BLaER1 (cell line): ENCODE data around the gene PPP1R14B.
A peak's percentile ranks its signal among the peaks of the same experiment; 100 is the strongest.

ENCODE experiments used
- H3K27ac ChIP-seq: shearing (Covaris generic); formaldehyde crosslinking; 2 replicates; pipeline ENCODE4 v1.8.1; 2022
- H3K27me3 ChIP-seq: shearing (Covaris generic); formaldehyde crosslinking; 2 replicates; pipeline ENCODE4 v1.8.1; 2022
- H3K36me3 ChIP-seq: shearing (Covaris generic); formaldehyde crosslinking; 2 replicates; pipeline ENCODE4 v1.8.1; 2022
- H3K4me1 ChIP-seq: shearing (Covaris generic); formaldehyde crosslinking; 2 replicates; pipeline ENCODE4 v1.8.1; 2022
- H3K4me2 ChIP-seq: shearing (Covaris generic); formaldehyde crosslinking; 2 replicates; pipeline ENCODE4 v1.8.1; 2022
- H3K4me3 ChIP-seq: shearing (Covaris generic); formaldehyde crosslinking; 2 replicates; pipeline ENCODE4 v1.8.1; 2022
- H3K9ac ChIP-seq: shearing (Covaris generic); formaldehyde crosslinking; 2 replicates; pipeline ENCODE4 v1.8.1; 2022
- H3K9me3 ChIP-seq: shearing (Covaris generic); formaldehyde crosslinking; 2 replicates; pipeline ENCODE4 v1.8.1; 2022
- H4K20me1 ChIP-seq: shearing (Covaris generic); formaldehyde crosslinking; 2 replicates; pipeline ENCODE4 v1.8.1; 2022
- Cebpa-rat ChIP-seq: shearing (Covaris generic); IDR thresholded peaks from 2 replicates; pipeline ENCODE4 v1.8.1; 2022

Gene PPP1R14B

DNA sequence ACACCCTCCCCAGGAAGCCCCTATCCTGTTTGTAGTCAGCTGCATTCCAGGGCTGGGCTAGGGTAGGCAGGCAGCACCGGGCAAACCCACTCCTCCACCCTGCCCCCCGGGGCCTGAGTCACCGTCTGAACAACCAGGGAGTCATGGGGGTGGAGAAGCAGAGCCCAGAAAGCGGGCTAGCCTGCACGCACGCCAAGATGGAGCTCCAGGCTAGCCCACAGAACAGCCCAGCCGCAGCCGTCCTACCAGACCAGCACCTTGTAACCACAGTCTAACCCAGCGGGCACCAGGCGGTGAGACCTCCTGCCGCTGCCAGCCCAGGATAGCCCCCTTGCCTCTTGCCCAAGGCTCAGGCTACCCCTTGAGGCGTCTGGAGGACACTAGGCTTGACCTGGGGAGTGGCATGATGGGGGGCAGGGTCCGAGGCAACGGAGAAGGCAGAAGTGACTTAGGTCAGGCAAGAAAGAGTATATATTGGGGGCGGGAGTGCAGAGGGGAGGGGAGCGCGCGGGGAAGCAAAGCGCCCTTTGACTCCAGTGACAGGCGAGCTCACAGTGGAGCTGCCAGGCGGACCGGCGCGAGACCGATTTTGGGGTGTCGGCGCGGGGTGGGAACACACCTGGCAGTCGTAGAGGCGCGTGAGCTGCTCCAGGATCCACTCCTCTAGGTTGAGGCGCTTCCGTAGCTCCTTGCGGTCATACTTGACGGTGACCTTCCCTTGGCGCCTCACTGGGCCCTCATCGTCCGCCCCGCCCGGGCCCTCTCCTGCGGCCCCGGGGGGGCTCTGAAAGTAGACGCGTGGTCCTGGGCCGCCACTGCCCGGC is 734 bp downstream of the PPP1R14B start:
- Histone ChIP-seq H3K9me3 (no peaks in the 10 kb centered on the region), H3K27ac (peak overlapping the region; percentile 97), H3K4me2 (peak overlapping the region; percentile 97), H3K4me1 (peaks cover 69% of the 10 kb centered on the region), H3K9ac (peak overlapping the region; percentile 97), H3K27me3 (no peaks in the 10 kb centered on the region), H4K20me1 (peaks cover 42% of the 10 kb centered on the region), H3K4me3 (peak overlapping the region; percentile 97), H3K36me3 (peaks cover 24% of the 10 kb centered on the region)
- TF ChIP-seq Cebpa-rat: no peak

DNA sequence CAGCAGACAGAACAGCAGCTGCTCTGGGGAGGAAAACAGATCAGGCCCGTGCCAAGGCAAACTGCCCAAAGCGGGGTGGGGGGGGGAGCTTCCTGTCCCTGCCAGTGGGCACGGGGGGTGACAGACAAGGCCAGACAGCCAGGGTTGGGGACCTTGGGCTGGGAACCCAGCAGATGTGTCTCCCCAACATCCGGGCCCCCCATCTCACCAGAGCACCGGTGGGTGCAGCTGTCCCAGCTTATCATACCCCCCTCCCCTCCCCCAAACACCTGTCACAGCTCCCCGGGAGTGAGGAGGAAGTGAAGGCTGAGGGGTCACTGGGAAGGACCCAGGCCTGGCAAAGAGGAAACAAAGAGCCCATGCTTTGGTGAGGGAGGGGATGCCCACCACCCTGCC is 1.3 kb downstream of the PPP1R14B start:
- peaks cover 24% of the 10 kb centered on the region for H3K36me3 ChIP-seq
- peaks cover 42% of the 10 kb centered on the region for H4K20me1 ChIP-seq
- no peaks in the 10 kb centered on the region for H3K27me3 ChIP-seq
- no peaks in the 10 kb centered on the region for H3K9me3 ChIP-seq
- no peak for TF ChIP-seq Cebpa-rat
- peak overlapping the region; percentile 97 for H3K9ac ChIP-seq
- peak overlapping the region; percentile 97 for H3K4me2 ChIP-seq
- H3K4me3 ChIP-seq: peak overlapping the region; percentile 97
- peak overlapping the region; percentile 97 for H3K27ac ChIP-seq
- peaks cover 66% of the 10 kb centered on the region for H3K4me1 ChIP-seq

DNA sequence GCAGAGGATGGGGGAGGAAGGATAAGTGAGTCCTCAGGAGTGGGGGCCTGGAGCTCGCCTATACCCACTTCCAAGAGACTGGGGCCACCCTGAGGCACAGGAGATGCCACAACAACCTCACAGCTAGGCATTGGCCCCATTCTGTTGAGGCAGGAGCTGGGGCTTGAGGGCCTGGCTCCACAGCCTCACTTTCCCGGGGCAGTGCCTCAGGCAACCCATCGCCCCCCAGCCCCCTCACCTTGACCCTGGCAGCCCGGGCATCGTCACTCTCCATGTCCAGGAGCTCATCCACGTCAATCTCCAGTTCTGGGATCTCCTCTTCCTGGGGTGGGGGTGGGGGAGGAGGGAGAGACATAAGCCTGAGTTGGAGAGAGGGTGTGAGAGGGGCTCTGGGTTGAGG is 1.8 kb downstream of the PPP1R14B start:
- peak overlapping the region; percentile 97 for H3K4me2 ChIP-seq
- peak overlapping the region; percentile 97 for H3K9ac ChIP-seq
- TF ChIP-seq Cebpa-rat: no peak
- H3K4me3 ChIP-seq: peak overlapping the region; percentile 97
- H3K4me1 ChIP-seq: peaks cover 66% of the 10 kb centered on the region
- H4K20me1 ChIP-seq: peaks cover 42% of the 10 kb centered on the region
- H3K27ac ChIP-seq: peak overlapping the region; percentile 97
- peaks cover 24% of the 10 kb centered on the region for H3K36me3 ChIP-seq
- H3K27me3 ChIP-seq: no peaks in the 10 kb centered on the region
- no peaks in the 10 kb centered on the region for H3K9me3 ChIP-seq

DNA sequence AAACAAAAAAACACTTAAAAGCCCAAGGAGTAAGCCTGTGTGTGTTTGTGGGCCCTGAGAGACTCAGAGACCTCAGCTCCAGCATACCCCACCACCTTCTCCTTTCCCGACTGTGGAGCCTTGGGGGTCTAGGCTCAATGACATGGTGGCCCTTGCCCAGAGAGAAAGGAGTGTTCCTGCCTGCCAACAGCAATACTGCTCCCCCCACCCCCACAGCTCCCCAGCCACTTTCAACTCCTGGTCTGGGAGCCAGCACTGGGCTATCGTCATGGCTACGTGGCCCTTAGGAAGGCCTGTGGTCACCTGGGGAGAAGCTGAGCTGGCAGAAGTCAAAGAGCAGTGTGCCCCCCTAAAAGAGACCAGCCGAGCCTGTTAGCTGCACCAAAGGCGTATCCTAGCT is 2.6 kb downstream of the PPP1R14B start:
- H3K4me2 ChIP-seq: peak overlapping the region; percentile 97
- H3K27me3 ChIP-seq: no peaks in the 10 kb centered on the region
- H3K4me1 ChIP-seq: peaks cover 66% of the 10 kb centered on the region
- peak overlapping the region; percentile 97 for H3K27ac ChIP-seq
- peaks cover 42% of the 10 kb centered on the region for H4K20me1 ChIP-seq
- TF ChIP-seq Cebpa-rat: no peak
- H3K9me3 ChIP-seq: no peaks in the 10 kb centered on the region
- peaks cover 30% of the 10 kb centered on the region for H3K36me3 ChIP-seq
- H3K9ac ChIP-seq: peak overlapping the region; percentile 97
- peak overlapping the region; percentile 97 for H3K4me3 ChIP-seq

DNA sequence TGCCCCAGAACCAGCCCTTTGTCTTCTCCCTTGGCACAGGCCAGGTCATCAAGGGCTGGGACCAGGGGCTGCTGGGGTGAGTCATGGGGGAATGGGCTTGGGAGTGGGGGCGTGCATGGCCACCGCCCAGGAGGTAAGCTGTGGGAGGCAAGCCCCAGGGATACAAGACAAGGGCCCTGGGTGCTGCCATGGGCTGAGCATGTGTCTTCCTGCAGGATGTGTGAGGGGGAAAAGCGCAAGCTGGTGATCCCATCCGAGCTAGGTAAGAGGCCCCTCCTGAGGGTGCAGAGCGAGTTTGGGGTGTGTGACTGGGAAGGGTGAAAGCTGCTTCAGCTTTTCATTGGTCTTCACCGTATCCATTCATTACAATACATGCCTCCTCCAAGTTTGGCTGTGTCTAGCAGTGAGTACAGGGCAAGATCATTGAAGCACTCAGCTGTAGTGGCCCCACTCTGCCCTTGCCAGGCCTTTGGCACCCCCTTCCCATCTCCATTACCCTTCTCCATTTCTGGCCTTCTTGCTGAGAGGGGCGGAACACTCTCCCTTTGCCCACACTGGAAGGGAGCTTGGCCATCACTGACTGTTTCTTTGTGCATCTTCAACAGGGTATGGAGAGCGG is 3.4 kb downstream of the PPP1R14B start:
- Histone ChIP-seq H3K36me3 (peaks cover 38% of the 10 kb centered on the region), H3K27me3 (no peaks in the 10 kb centered on the region), H4K20me1 (peaks cover 42% of the 10 kb centered on the region), H3K4me1 (peaks cover 65% of the 10 kb centered on the region), H3K4me2 (peak overlapping the region; percentile 97), H3K9ac (peak overlapping the region; percentile 97), H3K9me3 (no peaks in the 10 kb centered on the region), H3K4me3 (peak overlapping the region; percentile 97; the same call in 1 of the 2 replicates), H3K27ac (peak overlapping the region; percentile 97)
- TF ChIP-seq Cebpa-rat: no peak

DNA sequence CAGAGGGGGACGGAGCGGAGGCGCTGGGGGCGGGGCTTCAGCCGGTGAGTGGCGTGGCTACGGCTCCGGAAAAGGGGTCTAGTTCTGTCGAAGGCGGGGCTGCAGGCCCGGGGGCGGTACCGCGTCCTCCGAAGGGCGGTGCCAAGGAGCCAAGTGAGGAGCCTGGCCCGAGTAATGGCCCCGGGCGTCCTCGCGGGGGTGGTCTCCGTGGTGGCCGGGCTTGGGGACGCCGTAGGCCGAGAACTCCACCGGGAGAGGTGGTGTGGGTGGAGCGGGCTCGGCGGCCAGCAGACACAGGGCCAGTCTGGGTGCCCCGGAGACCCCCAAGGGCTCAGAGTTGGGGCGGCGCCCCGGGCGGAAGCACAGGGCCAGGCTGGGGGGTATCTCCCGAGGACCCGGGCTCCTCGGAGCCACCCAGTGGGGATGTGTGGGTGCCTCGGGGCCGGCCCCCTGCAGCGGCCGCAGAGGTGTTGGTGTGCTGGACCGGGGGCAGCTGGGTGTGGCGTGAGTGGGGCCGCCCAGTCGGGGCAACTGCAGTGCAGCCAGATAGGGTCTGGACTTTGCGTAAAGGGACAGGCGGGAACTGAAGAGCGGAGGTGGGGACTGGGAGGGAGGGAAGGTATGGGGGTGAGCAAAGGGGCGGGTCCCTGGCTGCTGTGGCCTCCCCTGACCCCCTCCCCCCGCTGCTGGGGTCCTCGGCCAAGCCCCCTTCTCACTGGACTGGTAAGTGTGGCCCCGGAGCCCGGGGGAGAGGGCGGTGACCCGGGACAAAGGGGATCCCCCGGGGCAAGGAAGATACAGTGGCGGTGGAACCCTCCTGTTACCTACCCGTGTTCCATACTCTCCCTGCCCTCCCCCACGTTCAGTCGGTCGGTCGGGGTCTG is 5.0 kb downstream of the PPP1R14B start:
- peak overlapping the region; percentile 94 for H3K27ac ChIP-seq
- H4K20me1 ChIP-seq: peaks cover 42% of the 10 kb centered on the region
- H3K36me3 ChIP-seq: peaks cover 54% of the 10 kb centered on the region
- no peaks in the 10 kb centered on the region for H3K27me3 ChIP-seq
- H3K9me3 ChIP-seq: no peaks in the 10 kb centered on the region
- H3K4me2 ChIP-seq: peak overlapping the region; percentile 97
- peak overlapping the region; percentile 97 for H3K9ac ChIP-seq
- TF ChIP-seq Cebpa-rat: no peak
- H3K4me3 ChIP-seq: peak overlapping the region; percentile 97
- H3K4me1 ChIP-seq: peaks cover 70% of the 10 kb centered on the region

DNA sequence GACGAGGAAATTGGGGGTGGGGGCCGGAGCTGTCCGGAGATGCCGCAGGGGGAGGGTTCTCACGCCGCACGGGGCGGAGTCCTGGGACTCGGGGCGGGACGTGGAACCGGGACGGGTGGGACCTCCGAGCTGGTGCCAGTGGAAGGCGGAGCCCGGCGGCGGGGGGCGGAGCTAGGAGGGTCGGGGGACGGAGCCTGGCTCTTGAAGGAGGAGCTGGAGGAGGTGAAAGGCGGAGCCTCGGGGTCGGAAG is 5.6 kb downstream of the PPP1R14B start:
- Histone ChIP-seq H3K9me3 (no peaks in the 10 kb centered on the region), H3K27me3 (no peaks in the 10 kb centered on the region), H3K4me1 (peaks cover 73% of the 10 kb centered on the region), H3K36me3 (peaks cover 55% of the 10 kb centered on the region), H3K27ac (peak overlapping the region; percentile 93), H3K4me3 (peak overlapping the region; percentile 97), H3K4me2 (peak overlapping the region; percentile 98), H4K20me1 (peaks cover 42% of the 10 kb centered on the region), H3K9ac (peak overlapping the region; percentile 97)
- TF ChIP-seq Cebpa-rat: no peak

DNA sequence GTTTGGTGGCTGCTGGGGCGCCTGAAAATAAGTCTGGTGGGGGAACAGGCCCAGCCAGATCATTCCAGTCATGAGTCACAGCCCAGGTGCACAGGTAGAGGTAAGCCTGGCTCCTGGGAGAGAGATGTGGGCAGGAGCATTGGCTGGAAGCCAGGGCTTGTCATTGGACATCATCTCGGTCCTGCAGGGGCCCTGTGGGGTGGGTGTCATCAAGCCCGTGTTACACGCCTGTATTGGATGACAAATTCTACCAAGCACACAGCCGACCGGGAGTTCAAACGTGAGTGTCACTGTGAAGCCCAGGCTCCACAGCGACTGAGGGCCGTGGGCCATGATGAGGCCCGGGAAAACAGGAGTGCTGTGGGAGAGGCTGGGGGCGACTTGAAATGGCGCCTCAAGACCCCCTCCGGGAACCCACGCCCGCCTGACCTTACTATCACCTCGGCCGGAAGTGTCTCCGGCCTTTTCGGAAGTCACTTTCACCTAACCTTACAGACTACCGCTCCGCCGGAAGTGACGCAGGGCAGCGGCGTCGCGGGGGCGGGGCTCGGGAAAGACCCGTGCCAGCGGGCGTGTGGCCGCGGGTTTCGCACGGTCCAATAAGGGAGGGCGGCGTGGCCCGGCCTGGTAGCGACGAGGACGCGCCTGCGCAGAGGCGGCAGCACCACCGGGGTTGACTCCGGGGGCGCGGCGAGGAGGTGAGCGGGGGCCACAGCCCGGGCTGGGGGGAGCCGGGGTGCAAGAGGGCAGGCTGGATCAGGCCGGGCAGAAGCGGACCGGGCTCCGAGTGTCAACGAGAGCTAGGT is 6.1 kb downstream of the PPP1R14B start, which contains the start of gene FKBP2:
FKBP2 (plus strand) TSS at position 661 of the 806 bp plus-strand sequence. CDS start 1,293 bp downstream, outside the sequence.
- Histone ChIP-seq H3K4me3 (peak within 1 kb of the TSS; percentile 97), H3K4me1 (peaks cover 79% of the 10 kb centered on the region), H3K4me2 (peak within 1 kb of the TSS; percentile 98), H4K20me1 (peaks cover 46% of the 10 kb centered on the region), H3K36me3 (peaks cover 55% of the 10 kb centered on the region), H3K27me3 (no peaks in the 10 kb centered on the region), H3K9ac (peak within 1 kb of the TSS; percentile 97), H3K27ac (peak within 1 kb of the TSS; percentile 94), H3K9me3 (no peaks in the 10 kb centered on the region)
- no peak for TF ChIP-seq Cebpa-rat
